ENCODE results near the gene HDAC11. TPM values are rescaled to one million over a fixed set of nuclear protein-coding genes. Genes with fewer than 3 reads are reported as not detected.
"Not testable (repeated sequence)": the region's sequence is repeated elsewhere in the genome, so short reads cannot be mapped to it uniquely, and the experiment has no call there.

HDAC11 gene
- polyA plus RNA-seq, 3 donors = 20.6 to 21.6 (median 21.5) TPM

DNA sequence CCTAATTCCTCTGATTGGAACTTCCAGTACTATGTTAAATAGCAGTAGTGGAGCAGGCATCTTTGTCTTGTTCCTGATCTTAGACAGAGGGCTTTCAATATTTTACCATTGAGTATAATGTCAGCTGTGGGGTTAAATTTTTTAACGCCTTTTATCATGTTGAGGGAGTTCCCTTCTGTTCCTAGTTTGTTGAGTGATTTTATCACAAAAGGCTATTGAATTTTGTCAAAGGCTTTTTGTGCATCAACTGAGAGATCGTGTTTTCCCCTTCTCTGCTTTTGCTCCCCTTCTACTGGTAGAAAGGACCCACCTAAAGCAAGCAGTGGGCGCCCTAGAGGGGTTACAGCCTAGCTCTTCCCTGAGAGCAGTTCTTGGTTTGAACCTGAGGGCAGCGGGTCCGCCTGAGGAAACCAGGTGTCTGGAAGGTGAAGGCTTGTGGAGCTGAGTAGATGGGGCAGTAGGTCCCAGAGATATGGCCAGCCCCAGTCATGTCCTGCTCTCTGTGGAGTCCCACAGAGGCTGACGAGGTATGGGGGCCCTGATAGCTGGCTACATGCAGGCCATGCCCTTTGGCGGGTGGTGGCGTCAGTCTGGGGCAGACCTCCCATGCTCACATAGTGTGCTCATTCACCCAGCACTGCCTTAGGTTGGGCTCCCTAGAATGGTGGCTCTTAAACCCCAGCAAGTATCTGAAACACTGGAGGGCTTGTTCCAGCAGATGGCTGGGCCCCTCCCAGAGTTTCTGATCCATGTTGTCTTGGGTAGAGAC lies 11.3 kb downstream of the HDAC11 start:
- DNase-seq = no peak

DNA sequence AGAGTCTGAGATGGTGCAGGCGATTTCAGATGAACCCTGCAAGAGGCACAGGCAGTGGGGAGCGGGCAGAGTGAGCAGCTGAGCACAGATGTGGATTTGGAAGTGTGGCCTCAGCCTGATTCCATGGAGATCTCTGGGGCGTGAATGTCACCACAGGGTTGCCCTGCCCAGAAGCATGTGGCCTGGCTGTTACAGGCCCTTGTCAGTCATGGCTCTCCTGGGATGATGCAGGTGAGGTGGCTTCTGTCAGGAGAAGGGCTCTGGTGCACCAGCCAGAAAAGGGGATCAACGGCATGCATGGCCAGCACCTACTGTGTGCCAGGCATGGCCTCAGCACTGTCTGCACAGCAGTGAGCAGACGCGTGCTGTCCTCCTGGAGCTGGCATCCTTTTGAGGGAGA lies 11.9 kb downstream of the HDAC11 start:
- DNase-seq = no peak

DNA sequence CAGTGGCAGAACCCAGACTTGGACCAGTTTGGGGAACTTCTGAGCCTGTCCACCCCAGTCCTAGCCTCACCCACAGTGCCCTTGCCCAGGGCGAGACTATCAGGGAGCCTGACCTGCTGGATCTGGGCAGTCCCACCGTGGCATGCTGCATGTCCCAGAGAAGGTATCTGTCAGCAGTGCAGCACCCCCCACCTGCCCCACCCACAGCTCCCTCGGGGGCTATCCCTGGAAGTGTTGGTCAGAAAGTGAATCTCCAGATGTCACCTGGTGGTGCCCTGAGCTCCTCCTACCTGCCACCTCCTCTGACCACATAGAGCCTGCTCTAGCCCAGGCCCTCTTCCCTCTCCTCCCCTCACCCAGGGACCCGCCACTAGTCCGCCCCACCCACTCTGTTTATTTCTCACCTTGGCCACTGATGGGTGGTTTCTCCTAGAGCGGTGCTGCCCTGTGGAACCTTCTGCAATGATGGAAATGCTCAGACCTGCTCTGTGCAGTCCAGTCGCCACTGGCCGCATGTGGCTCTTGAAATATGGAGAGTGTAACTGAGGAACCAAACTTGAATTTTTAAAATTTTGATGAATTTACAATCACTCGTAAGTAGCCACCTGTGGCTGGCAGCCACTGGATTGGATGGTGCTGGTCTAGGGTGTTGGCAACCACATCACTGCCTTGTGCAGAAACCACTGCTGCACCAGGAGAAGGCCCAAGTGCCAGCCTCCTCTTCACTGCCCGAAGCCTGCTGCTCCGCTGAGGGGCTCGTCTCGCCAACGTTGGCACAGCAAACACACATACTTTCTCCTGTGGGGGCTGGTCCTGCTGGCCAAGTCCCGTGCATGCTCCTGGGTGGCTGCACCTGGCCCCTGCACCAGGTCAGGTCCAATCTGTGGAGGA lies 13.1 kb downstream of the HDAC11 start:
- no peak for DNase-seq

DNA sequence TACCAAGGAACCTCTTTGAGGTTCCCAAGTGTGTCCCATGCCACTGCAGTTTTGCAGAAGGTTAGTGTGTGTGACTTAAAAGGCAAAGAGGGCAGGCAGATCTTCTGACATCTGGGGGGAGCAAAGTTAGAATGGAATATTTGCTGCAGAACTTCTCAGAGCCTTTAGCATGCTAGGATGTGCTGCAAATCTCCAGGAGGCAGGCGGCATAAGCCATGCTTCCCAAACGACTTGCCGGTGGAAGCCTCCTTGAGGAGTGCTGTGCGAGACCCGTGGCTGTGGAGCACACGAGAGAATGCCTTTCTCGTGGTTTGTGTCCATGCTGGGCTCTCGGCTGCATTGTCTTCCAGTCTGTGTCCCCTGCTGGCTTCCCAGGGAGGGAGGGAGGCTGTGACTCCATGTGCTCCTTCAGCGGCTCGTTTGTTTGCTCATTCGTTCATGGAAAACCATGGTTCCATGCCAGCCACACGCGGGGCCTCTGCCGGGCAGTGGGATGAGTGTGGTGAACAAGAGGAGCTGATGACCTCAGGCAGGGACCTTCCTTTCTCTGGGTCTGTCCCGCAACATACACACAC lies 13.8 kb downstream of the HDAC11 start:
- DNase-seq = no peak

DNA sequence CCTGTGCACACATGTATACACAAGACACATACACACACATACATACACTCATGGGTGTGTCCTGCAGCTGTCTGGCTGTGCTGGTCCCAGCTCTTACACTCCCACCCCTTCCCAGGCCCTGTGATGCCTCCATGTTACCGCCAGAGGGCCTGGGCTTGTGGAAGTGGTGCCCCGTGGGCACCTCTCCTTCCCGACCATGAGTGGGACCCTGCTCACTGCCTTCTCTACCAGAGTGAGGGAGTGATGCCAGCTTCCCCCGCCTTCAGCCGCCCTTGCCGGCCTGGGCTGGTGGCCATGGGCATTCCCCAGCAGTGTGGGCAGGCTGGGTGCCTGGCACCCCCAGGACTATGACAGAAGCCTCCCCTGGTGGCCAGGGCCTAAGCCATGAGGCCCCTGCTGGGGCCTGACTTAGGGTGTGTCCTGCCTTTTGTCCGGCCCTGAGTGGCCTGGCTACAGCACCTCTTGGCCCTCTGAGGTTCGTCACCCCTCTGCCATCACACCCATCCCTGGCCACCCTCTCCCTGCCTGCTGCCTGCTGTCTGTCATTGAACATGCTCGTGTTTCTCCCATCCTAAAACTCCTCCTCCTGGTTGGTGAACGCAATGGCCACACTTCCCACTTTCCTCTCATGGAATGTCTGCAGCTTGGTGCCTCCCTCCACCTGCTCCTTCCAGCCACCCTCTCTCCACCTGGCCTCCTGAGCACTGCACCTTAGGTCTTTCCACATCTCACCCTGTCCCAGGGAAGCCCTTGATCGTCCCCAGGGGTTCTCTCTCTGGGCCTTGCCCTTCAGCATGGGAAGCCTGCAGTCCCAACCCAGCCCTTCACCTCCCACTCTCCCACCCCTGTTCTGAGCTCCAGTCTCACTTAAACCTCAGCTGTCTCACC lies 14.6 kb downstream of the HDAC11 start:
- no peak for DNase-seq

DNA sequence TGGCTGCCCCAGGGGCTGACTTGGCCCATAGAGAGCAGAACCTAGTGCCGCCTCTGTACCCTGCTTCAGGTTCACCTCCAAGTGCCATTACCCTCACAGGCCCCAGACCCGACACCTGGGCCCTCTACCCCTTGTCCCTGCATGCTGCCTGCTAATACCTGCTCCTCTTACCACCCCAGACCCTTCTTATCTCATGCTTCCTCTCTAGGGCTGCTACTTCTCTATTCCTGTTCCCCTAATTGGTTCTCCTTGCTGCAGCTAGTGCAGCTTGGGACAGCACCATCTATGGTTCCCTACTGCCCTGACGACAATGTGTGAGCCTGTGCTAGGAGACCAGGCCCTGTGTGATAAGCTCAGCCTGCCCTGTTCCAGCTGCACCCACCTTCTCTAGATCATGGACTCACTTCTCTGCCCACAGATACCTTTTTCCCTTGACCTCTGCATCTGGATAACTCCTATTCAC lies 15.3 kb downstream of the HDAC11 start:
- DNase-seq = no peak

DNA sequence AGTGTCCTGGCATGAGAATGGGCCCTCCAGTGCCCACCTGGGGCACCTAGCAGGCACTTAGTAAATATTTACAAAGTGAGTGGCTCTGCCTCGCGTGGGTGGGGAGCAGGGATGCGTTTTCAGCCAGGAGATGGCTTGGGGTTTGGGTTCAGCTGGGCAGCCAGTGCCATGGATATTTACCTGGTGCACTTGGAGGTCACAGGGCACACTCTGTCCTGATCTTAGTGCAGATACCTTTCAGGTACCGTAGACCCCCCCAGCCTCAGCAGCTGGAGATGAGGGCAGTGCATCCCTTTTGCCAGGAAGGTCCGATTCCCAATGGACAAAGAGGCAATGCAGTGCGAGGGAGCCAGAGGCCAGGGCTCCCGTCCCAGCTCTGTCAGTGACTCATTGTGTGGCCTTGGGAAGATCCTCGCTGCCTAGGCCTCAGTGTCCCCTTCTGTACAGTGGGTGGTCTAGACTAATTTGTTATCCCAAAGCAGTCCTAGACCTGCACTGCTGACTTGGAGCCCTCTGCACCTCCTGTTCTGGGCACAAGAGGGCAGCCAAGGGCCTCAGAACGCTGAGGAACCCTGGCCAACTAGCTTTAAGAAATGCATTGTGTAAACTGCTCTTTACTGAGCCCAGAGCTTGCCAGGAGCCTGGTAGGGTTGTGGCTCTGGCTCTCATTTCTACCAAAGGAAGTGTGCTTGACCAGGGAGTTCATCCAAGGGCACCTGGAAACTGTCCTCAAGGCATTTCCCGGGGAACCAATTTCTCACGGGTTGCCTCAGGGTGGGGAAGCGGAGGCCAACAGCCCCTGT lies 16.0 kb downstream of the HDAC11 start:
- peak; percentile 67 for DNase-seq

DNA sequence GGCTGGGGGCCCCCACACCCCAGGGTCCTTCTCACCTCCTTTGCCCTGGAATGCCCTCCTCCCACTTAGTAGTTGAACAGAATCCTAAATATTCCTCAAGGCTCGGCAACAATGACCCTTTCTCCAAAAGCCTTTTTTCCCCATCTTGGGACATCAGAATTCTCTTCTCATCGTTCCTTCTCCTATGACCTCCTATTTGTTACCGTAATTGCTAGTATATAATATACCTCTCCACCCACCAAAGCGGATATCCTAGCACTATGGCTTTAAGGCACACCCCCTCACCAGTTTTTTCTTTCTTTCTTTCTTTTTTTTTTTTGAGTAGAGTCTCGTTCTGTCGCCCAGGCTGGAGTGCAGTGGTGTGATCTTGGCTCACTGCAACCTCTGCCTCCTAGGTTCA lies 16.8 kb downstream of the HDAC11 start:
- no peak for DNase-seq

DNA sequence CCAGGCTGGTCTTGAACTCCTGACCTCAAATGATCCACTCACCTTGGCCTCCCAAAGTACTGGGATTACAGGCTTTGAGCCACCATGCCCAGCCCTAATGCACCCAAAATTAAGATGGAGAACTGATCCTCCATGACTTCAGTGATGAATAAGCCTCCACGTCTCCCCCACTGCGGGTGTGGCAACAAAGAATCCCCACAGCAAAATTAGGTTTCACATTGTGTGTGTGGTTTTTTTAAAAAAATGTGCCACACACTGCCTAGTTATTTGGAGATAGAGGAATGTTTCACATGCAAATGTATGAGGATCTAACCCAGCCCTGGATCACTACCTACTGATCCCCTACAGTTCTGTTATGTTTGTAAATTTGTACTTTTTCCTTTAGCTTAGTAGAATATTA lies 17.3 kb downstream of the HDAC11 start:
- DNase-seq = no peak

DNA sequence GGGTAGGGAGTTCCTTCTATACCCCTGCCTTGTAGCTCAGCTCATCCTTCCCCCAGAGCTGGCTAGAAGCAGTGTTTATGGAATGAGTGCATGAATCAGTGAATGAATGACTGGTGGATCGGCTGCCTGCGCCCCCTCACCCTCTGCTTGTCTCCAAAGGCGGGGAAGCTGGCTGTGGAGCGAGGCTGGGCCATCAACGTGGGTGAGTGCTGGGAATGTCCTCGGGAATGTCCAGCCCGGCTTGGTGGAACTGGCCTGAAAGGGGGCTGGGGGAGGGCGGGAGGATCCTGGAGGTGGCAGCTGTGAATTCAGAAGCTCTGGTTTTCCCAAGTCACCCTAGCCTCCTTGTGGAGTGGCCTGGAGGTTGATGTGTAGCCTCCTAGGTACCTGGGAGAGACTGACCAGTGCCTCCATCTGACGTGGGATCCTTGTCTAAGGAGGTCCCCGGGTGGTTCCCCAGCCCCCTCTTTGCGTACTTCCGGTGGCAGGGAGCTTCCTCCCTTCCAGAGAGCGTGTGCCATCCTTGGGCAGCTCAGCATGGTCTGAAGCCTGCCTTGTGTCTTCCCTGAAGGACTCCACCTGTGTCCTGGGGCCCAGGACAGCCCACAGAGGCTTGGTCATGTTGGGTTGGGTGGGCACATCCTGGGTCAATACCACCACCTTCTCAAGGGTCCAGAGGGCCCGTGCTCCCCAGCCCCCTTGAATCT lies 18.4 kb downstream of the HDAC11 start:
- DNase-seq = no peak

DNA sequence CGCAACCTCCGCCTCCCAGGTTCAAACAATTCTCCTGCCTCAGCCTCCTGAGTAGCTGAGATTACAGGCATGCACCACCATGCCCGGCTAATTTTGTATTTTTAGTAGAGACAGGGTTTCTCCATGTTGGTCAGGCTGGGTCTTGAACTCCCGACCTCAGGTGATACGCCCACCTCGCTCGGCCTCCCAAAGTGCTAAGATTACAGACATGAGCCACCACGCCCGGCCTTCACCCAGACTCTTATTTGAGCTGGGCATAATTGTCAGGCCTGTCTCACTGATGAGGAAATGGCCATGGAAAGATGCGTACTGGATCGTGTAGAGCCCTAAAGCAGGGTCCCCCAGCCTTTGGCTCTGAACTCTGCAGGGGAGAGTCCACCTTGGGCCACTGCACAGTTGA lies 19.1 kb downstream of the HDAC11 start:
- not testable (repeated sequence) for DNase-seq

DNA sequence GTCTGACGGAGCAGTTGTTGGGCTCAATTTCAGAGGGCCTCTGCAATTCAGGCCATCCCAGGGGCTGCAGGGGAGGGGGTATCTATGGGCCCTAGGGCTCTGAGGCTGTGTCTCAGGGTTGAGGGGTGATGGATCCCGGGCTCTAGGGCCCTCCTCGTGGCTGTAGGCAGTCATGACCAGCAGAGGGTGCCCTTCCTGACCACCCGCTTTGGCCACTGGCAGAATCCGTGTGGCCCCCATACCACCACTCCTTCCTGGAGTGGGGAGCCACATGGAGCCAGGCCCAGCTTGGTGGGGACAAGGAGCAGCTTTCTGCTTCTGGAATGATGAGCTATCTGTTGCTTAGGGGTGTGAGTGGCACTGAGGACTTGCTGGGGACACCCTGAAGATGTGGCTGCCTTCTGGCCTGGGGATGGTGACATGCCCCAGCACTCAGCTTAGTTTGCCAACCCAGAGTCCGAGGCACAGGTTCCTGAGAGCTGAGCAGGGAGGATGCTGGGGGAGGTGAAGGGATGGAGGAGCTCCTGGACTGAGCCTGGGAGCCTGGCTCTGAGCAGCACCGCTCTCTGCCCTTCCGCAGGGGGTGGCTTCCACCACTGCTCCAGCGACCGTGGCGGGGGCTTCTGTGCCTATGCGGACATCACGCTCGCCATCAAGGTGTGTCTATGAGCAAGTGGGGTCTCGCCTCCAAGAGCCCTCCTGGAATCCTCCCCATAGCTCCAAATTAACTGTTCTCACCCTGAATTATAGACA lies 20.2 kb downstream of the HDAC11 start:
- no peak for DNase-seq

DNA sequence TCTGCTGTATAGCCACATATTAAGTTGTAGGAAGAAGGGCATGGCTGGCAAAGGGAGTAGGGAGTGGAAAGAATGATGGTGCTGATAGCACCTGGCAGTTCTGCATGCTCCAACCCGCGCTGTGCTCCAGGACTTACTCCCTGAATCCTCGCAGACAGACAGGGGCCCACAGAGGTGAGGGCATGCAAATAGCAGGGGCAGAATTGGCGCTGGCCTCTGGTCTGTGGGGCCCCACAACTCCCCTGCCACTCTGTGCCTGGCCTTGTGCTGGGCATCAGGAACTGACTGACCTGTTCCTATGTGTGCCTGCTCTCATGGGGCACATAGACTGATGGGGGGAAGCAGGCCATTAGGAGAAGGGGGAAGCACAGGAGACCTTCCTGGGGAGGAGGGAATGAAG lies 20.9 kb downstream of the HDAC11 start:
- no peak for DNase-seq

DNA sequence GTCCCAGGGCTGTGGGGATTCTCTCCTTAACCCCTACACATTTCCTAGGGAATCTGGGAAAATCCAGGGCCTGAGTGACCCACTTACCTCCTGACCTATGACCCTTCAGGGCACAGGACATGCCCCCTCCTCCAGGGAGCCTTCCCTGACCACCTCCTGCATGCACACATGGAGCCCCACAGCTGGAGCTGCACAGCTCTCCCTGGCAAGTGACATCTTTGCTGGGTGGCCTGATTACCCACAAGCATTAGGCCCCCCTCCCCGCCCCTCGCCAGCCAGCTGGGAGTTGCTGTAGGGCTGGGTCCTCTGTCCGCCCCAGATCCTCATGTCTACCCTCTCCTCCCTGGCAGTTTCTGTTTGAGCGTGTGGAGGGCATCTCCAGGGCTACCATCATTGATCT lies 21.4 kb downstream of the HDAC11 start:
- DNase-seq = no peak

DNA sequence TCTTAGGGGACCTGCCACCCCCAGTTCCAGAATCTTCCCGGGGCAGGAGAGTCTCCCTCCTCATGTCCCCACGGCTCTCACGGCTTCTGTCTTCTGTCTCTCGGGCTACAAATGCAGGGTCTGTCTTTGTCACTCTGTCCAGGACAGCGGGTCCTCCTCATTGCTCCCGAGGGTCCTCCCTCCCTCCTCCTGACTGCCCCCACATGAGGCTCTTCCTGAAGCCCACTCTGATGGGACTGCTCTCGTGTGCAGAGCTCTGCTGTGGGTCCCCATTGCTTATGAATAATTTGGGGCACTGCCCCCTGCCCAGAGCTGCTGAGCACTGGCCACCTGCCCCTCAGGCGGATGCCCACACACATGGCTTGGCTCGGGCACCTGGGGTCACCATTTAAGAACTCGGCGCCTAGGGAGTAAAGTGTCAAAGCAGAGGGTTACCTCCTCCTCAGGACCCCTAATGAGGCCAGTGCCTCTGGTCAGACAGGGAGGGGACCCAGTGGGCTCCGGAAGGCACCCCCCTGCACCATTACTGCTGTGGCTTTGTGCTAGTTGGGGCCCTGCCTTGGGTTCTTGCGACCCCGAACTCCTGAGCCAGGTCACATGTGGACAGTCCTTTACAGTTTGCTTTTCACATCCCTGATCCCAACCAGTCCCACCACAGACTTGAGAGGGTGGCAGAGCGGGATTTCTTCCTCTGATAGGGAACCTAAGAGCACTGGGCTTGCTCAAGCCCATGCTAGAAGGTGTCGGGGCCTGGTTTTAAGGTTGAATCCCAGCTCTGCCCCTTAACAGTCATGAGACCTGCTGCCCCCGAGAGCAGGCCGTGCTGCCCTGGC lies 22.1 kb downstream of the HDAC11 start:
- DNase-seq = no peak

DNA sequence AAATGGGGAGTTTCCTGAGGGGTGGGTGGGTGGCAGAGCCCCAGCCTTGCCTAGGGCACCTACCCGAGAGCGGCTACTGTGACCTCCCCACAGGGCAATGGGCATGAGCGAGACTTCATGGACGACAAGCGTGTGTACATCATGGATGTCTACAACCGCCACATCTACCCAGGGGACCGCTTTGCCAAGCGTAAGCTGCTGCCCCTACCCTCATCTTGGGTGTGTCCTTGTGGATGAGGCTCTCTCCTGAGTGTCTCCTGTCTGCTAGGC lies 22.6 kb downstream of the HDAC11 start:
- DNase-seq = no peak

DNA sequence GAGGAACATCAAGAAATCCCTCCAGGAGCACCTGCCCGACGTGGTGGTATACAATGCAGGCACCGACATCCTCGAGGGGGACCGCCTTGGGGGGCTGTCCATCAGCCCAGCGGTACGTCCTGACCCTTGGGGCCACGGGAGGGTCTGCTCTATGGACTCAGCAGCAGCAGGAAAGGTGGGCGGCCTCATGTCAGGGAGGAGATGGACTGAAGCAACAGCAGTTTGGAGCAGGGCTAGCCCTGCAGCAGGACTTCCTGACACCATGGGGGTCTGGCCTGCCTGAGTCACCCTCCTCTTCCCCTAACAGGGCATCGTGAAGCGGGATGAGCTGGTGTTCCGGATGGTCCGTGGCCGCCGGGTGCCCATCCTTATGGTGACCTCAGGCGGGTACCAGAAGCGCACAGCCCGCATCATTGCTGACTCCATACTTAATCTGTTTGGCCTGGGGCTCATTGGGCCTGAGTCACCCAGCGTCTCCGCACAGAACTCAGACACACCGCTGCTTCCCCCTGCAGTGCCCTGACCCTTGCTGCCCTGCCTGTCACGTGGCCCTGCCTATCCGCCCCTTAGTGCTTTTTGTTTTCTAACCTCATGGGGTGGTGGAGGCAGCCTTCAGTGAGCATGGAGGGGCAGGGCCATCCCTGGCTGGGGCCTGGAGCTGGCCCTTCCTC lies 24.2 kb downstream of the HDAC11 start:
- no peak for DNase-seq

Data from renal pelvis (tissue), 4 donors.